GM23338 (cell line): ENCODE data around the gene ARHGEF16. TPM values are rescaled to one million over a fixed set of nuclear protein-coding genes. Genes with fewer than 3 reads are reported as not detected.

ENCODE experiments used
- ATAC-seq: fragments of 200-7000 bp; cut with Tn5 transposase; 3 replicates; pipeline ENCODE4 v1.9.1; 2020
- DNase-seq: peaks from one replicate; pipeline ENCODE4 v3.0.0-alpha.2; 2015; ENCODE audit warnings: low spot score
- H2AFZ ChIP-seq: fragments of 200-600 bp; sonication (generic); 2 replicates; pipeline ENCODE4 v1.8.0; 2016; ENCODE audit warnings: antibody characterized with exemption, mild to moderate bottlenecking, moderate library complexity
- H3F3A ChIP-seq: fragments of 200-600 bp; sonication (generic); replicated peaks from 2 replicates; pipeline ENCODE4 v1.8.0; 2017; ENCODE audit warnings: antibody characterized with exemption, mixed run types, low read depth
- H3K27ac ChIP-seq: fragments of 200-600 bp; sonication (generic); 2 replicates; pipeline ENCODE4 v1.6.1; 2016; ENCODE audit warnings: low read depth
- H3K27me3 ChIP-seq: fragments of 200-600 bp; sonication (generic); 2 replicates; pipeline ENCODE4 v1.8.0; 2016; ENCODE audit warnings: mild to moderate bottlenecking, mixed run types, moderate library complexity; ENCODE audit not compliant: insufficient read depth
- H3K36me3 ChIP-seq: fragments of 200-600 bp; sonication (generic); 2 replicates; pipeline ENCODE4 v1.8.0; 2016; ENCODE audit warnings: mild to moderate bottlenecking; ENCODE audit not compliant: insufficient read depth
- H3K4me1 ChIP-seq: fragments of 200-600 bp; sonication (generic); 2 replicates; pipeline ENCODE4 v1.8.0; 2016; ENCODE audit warnings: mild to moderate bottlenecking, moderate library complexity; ENCODE audit not compliant: insufficient read depth
- H3K4me2 ChIP-seq: fragments of 200-600 bp; sonication (generic); 2 replicates; pipeline ENCODE4 v1.7.1; 2017; ENCODE audit warnings: mixed run types
- H3K4me3 ChIP-seq: fragments of 200-600 bp; sonication (generic); 2 replicates; pipeline ENCODE4 v1.6.1; 2016; ENCODE audit warnings: mixed run types
- H3K79me2 ChIP-seq: fragments of 200-600 bp; sonication (generic); replicated peaks from 2 replicates; pipeline ENCODE4 v1.8.0; 2017; ENCODE audit warnings: mild to moderate bottlenecking; ENCODE audit not compliant: insufficient read depth
- H3K9me2 ChIP-seq: fragments of 200-600 bp; sonication (generic); 2 replicates; pipeline ENCODE4 v1.8.0; 2017; ENCODE audit not compliant: insufficient read depth
- H4K20me1 ChIP-seq: fragments of 200-600 bp; sonication (generic); replicated peaks from 2 replicates; pipeline ENCODE4 v1.8.0; 2017; ENCODE audit warnings: mild to moderate bottlenecking; ENCODE audit not compliant: insufficient read depth
- H3K27ac Mint-ChIP-seq: 2 replicates; pipeline ENCODE4 v1.8.0; 2020; ENCODE audit warnings: inconsistent platforms, mild to moderate bottlenecking, moderate library complexity, mixed read lengths
- H3K27me3 Mint-ChIP-seq: 3 replicates; pipeline ENCODE4 v1.8.0; 2022; ENCODE audit warnings: low read depth, mild to moderate bottlenecking, moderate library complexity, mixed read lengths, inconsistent platforms; ENCODE audit not compliant: insufficient read depth, poor library complexity
- H3K36me3 Mint-ChIP-seq: 3 replicates; pipeline ENCODE4 v1.8.0; 2021; ENCODE audit warnings: low read depth, mild to moderate bottlenecking, inconsistent platforms, moderate library complexity, mixed read lengths
- H3K4me1 Mint-ChIP-seq: 3 replicates; pipeline ENCODE4 v1.8.0; 2020; ENCODE audit warnings: mild to moderate bottlenecking, inconsistent platforms, mixed read lengths
- H3K4me3 Mint-ChIP-seq: 3 replicates; pipeline ENCODE4 v1.8.0; 2021; ENCODE audit warnings: moderate library complexity, mild to moderate bottlenecking, inconsistent platforms, mixed read lengths
- H3K9me3 Mint-ChIP-seq: 3 replicates; pipeline ENCODE4 v1.8.0; 2020; ENCODE audit warnings: moderate library complexity, mild to moderate bottlenecking, inconsistent platforms, mixed read lengths
- CREB1 ChIP-seq: fragments of 250-450 bp; sonication (Bioruptor Pico); IDR thresholded peaks from 2 replicates; pipeline ENCODE4 v1.5.0; 2020; ENCODE audit warnings: low read depth, mild to moderate bottlenecking, moderate library complexity
- CTCF ChIP-seq, 2 experiments: fragments of 200-600 bp in 1 of 2; sonication (generic) in 1 of 2; conservative IDR thresholded peaks; 2 replicates each; pipeline versions ENCODE4 v1.5.1 to v1.6.1; 2016 to 2017; ENCODE audit warnings: antibody characterized with exemption in 2 of 2, low read depth in 2 of 2, mild to moderate bottlenecking in 2 of 2, moderate library complexity in 1 of 2
- ETS1 ChIP-seq: IDR thresholded peaks from 2 replicates; pipeline ENCODE4 v1.6.1; 2016; ENCODE audit warnings: antibody characterized with exemption
- EZH2 ChIP-seq: fragments of 200-600 bp; sonication (generic); IDR thresholded peaks from one replicate; pipeline ENCODE4 v1.8.0; 2017; ENCODE audit warnings: antibody characterized with exemption, mild to moderate bottlenecking, low read depth; ENCODE audit not compliant: unreplicated experiment
- EZH2phosphoT487 ChIP-seq: fragments of 200-600 bp; sonication (generic); IDR thresholded peaks from one replicate; pipeline ENCODE4 v1.8.1; 2018; ENCODE audit warnings: antibody characterized with exemption; ENCODE audit not compliant: unreplicated experiment
- JUNB ChIP-seq: IDR thresholded peaks from one replicate; pipeline ENCODE4 v1.6.1; 2016; ENCODE audit warnings: antibody characterized with exemption; ENCODE audit not compliant: unreplicated experiment
- NANOG ChIP-seq: IDR thresholded peaks from 2 replicates; pipeline ENCODE4 v1.6.1; 2016; ENCODE audit warnings: antibody characterized with exemption, borderline replicate concordance
- POLR2AphosphoS5 ChIP-seq: IDR thresholded peaks from 2 replicates; pipeline ENCODE4 v1.6.1; 2016; ENCODE audit warnings: antibody characterized with exemption, low read depth
- REST ChIP-seq: IDR thresholded peaks from one replicate; pipeline ENCODE4 v1.6.1; 2018; ENCODE audit warnings: antibody characterized with exemption; ENCODE audit not compliant: unreplicated experiment
- STAT1 ChIP-seq: IDR thresholded peaks from one replicate; pipeline ENCODE4 v1.6.1; 2016; ENCODE audit warnings: antibody characterized with exemption; ENCODE audit not compliant: unreplicated experiment
- ZNF114 ChIP-seq: fragments of 250-450 bp; sonication (Bioruptor Pico); IDR thresholded peaks from 2 replicates; pipeline ENCODE4 v1.5.0; 2020; ENCODE audit warnings: mild to moderate bottlenecking, moderate library complexity
- ZNF331 ChIP-seq: fragments of 250-450 bp; sonication (Bioruptor Pico); IDR thresholded peaks from 2 replicates; pipeline ENCODE4 v1.5.0; 2020; ENCODE audit warnings: low read depth, mild to moderate bottlenecking, moderate library complexity
- ZNF462 ChIP-seq: fragments of 250-450 bp; sonication (Bioruptor Pico); IDR thresholded peaks from 2 replicates; pipeline ENCODE4 v1.5.0; 2020; ENCODE audit warnings: mild to moderate bottlenecking, moderate library complexity
- polyA plus RNA-seq: library from polyadenylated mRNA; unstranded; fragments of >200 nt; fragmentation: Nextera tagmentation; extraction: Ambion mirVana; gene quantifications from 2 replicates; pipeline ENCODE4 v1.2.1, GENCODE V29; 2016
- total RNA-seq: library from RNA; depleted of rRNA; stranded (reverse); fragments of >200 nt; shearing (Covaris generic); gene quantifications from 2 replicates; pipeline ENCODE4 v1.2.3, GENCODE V29; 2014

Gene ARHGEF16
- total and polyA plus RNA-seq, 2 experiments from 2014 or later: 12.2 to 29.3 TPM

GRCh38 chr1:3503525-3503886, 49.0 kb downstream of the ARHGEF16 start (continued):
- TF ChIP-seq REST (no peak), CREB1 (CRISPR knock-in tag) (no peak), CTCF (conservative IDR thresholded peaks at IDR 0.05; ENCODE audit: low read depth in 2 of 2) (no peak), ZNF331 (CRISPR knock-in tag) (no peak), EZH2phosphoT487 (no peak)

- Mint-ChIP-seq H3K36me3 (no peaks in the 10 kb centered on the region), H3K27ac (no peak overlapping the region), H3K27me3 (peaks cover 7% of the 10 kb centered on the region), H3K4me1 (no peaks in the 10 kb centered on the region; the same call in 2 of the 3 replicates), H3K4me3 (no peak overlapping the region), H3K9me3 (no peaks in the 10 kb centered on the region)
- H3K79me2 ChIP-seq: no peaks in the 10 kb centered on the region
- no peaks in the 10 kb centered on the region for H3K36me3 ChIP-seq
- no peak overlapping the region for H3K4me2 ChIP-seq
- H3F3A ChIP-seq: no peaks in the 10 kb centered on the region
- H3K4me1 ChIP-seq: no peaks in the 10 kb centered on the region
- no peaks in the 10 kb centered on the region for H3K27me3 ChIP-seq
- no peaks in the 10 kb centered on the region for H3K9me2 ChIP-seq
- H3K27ac ChIP-seq: no peak overlapping the region
- DNase-seq (no peak), ATAC-seq (no peak)
- no peak overlapping the region for H3K4me3 ChIP-seq
- H4K20me1 ChIP-seq: no peaks in the 10 kb centered on the region; the same call in 1 of the 2 replicates
- H2AFZ ChIP-seq: no peak overlapping the region
- no peak for TF ChIP-seq JUNB
- no peak for TF ChIP-seq POLR2AphosphoS5
- TF ChIP-seq ZNF331 (CRISPR knock-in tag): no peak
- TF ChIP-seq ZNF462 (CRISPR knock-in tag): no peak
- no peak for TF ChIP-seq EZH2
- TF ChIP-seq ZNF114 (CRISPR knock-in tag): no peak
- no peak for TF ChIP-seq ETS1
- no peak for TF ChIP-seq STAT1
- TF ChIP-seq EZH2phosphoT487: no peak
- TF ChIP-seq NANOG: no peak
Measured at GRCh38 chr1:3504151-3504821, 49.8 kb downstream of the ARHGEF16 start.
